Cardiac fibroblast (primary cell): Measurements from ENCODE around the gene TP53.

Experiments
- DNase-seq, 2 donors: peaks; one replicate each; pipeline versions ENCODE4 v3.0.0 to v3.0.0-alpha.2; 2010; ENCODE audit warnings: low read depth in 2 of 2
- H3K4me3 ChIP-seq, 2 donors: replicated peaks in 1 of 2; 1 replicate in 1 of 2; 2 replicates in 1 of 2; pipeline ENCODE4 v1.5.1; 2011; ENCODE audit warnings: low read depth in 2 of 2, low read length in 2 of 2, mild to moderate bottlenecking in 2 of 2, moderate library complexity in 1 of 2
- CTCF ChIP-seq: IDR thresholded peaks from one replicate; pipeline ENCODE4 v1.5.1; 2011; ENCODE audit warnings: low read depth, mild to moderate bottlenecking, low read length, inconsistent platforms

TP53 gene

DNA sequence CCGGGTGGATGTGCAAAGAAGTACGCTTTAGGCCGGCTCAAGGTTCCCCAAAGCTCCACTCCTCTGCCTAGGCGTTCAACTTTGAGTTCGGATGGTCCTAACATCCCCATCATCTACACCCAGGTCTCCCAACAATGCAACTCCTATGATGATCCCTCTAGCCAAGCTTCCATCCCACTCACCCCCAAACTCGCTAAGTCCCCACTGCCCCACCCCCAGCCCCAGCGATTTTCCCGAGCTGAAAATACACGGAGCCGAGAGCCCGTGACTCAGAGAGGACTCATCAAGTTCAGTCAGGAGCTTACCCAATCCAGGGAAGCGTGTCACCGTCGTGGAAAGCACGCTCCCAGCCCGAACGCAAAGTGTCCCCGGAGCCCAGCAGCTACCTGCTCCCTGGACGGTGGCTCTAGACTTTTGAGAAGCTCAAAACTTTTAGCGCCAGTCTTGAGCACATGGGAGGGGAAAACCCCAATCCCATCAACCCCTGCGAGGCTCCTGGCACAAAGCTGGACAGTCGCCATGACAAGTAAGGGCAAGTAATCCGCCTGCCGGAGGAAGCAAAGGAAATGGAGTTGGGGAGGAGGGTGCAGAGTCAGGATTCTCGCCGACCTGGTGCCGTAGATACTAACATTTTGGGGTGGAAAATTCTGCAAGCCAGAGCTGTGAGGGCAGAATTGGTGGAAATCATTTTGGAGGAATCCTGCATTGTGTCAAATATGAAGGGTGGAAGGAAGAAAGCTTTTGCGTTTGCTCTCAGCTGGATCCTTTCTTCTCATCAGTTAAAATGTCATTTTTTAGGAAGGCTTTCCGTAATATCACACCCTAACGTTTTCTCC is at the start of gene TP53:
TSS of gene TP53 (minus strand) at position 419 of the 836 bp plus-strand sequence. CDS start 10,896 bp downstream, outside the sequence.
- TF ChIP-seq CTCF, result peak; percentile 12
- peak; percentile 94 for DNase-seq
- peak within 1 kb of the TSS; percentile 71 to 90 for H3K4me3 ChIP-seq

DNA sequence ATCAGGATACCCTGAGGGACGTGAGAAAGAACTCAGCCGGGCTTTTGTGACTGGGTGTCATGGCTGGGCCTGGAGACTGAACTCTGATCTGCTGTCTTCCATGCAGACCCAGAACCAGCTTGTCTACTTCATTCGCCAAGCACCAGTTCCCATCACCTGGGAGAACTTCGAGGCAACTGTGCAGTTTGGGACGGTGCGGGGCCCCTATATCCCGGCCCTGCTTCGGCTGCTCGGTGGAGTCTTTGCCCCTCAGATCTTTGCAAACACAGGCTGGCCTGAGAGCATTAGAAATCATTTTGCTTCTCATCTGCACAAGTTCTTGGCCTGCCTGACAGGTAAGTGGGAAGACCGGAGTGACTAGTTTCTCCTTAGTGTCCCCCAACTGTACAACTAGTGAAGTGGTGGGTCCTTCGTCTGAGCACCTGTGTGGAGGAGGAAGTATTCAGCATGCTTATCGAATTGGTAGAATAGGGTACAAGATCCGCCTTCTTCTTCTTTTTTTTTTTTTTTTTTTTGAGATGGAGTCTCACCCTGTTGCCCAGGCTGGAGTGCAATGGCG is 45.8 kb upstream of the TP53 start:
- no peak for DNase-seq
- H3K4me3 ChIP-seq, result no peak overlapping the region
- no peak for TF ChIP-seq CTCF

- DNase-seq, result no peak
- TF ChIP-seq CTCF, result no peak
- H3K4me3 ChIP-seq, result no peak overlapping the region
Measured at GRCh38 chr17:7729816-7730215, 42.5 kb upstream of the TP53 start.

DNA sequence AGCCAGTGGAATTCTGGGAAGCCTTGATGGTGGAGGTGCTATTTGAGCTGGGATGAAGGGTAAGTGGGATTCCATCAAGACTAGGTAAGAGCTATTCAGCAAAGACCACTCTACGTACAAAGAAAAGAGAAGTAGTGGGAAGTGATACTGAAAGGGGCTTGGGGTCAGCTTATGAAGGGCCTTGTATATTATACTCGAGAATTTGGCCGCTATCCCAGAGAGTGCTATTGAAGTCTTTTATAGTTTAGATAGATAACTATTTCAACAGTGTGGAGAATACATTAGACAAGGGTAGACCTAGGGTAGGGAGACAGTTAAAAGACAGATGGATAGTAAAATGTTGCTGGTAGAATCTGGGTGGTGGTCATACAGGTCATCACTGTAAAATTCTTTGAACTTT is 40.6 kb upstream of the TP53 start:
- TF ChIP-seq CTCF, result no peak
- no peak for DNase-seq
- no peak overlapping the region for H3K4me3 ChIP-seq

DNA sequence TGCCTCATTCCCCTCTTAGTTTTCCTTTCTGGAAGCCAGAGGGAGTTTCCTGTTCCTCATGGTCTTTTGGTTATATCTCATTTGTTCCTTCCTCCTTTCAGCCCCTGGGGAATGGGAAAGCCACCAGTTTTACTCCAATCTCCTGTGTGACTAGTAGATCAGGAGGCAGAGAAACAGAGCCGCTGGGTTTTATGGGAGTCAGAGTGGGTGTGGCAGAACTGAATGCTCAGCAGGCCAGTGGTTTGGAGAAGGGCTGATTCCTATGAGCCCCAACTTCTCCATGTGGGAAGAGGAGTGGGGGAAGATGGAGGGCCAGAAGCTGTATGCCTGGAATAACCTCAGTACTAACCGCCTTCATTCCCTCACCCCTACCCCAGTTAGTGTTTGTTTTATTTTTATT is 34.3 kb upstream of the TP53 start:
- no peak for TF ChIP-seq CTCF
- no peak for DNase-seq
- no peak overlapping the region for H3K4me3 ChIP-seq

DNA sequence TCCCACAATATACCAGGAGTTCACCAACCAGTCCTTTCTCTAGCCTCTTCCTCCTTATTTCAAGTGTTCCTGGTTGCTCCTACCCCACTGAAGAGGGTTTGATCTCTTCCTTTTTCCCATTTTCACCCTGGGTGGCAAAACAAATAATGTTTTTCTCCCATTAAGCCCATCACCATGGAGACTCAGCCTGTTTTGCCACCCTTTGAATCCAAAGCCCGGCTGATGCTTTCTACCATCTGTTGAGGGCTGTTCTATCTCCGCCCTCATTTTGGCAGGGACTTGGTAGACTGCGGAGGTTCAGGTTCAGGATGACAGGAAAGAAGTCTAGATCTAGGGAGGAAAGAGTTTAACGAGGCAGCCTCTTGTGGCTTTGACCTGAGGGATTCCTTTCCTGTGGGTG is 32.8 kb upstream of the TP53 start:
- no peak for DNase-seq
- H3K4me3 ChIP-seq, result no peak overlapping the region
- no peak for TF ChIP-seq CTCF
